ENCODE results near the gene PTMA. TPM values are rescaled to one million over a fixed set of nuclear protein-coding genes. Genes with fewer than 3 reads are reported as not detected.

The PTMA gene
- total RNA-seq, 5 donors from 2014 or later (not counting 1 experiment from before 2014, with no cell fraction given): 1,067 to 1,378 (median 1,149) TPM

DNA sequence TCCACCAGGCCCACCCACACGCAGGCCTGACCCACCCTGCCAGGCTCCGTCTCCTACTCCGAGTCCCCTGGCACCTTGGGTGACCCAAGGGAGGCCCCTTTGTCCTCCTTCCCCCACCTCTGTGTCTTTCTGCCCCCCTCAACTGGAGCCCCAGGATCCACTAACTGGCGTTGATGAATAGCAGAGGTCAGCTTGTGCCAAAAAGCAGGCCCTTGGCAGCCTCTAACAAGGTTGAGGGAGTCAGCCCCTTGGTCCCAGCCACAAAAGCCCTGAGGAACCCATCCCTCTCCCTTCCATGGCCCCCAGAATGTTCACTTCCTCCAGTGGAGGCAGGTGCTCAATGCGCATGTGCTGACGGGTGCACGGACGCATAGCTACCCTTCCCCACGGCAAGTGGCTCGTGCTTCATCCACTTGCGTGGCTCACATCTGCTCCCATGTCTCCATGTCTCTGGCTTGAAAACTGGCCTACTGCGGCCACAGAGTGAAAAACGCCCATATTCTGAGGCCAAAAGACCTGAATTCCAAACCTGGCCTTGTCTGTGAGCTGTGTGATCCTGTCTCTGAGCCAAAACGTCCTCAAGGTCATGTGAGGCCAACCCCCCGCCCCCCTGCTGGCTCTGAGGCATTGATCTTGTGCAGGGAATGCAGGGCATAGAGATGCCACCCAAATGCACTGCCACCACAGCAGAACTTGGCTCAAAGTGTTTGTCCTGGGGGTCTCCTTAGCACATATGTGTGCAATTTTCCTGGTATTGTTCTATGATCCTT, 19.0 kb upstream of the PTMA start:
- Mint-ChIP-seq H3K36me3 (no peaks in the 10 kb centered on the region), H3K27me3 (no peaks in the 10 kb centered on the region), H3K4me1 (peaks cover 3 to 8% (median 7%) of the 10 kb centered on the region in 3 donors), H3K4me3 (no peak overlapping the region), H3K9me3 (no peaks in the 10 kb centered on the region), H3K27ac (no peak overlapping the region)
- 83% methylated on average over 12 of the region's 15 CpGs for WGBS (ENCODE audit: insufficient coverage)
- H3K4me3 ChIP-seq (ENCODE audit: control insufficient read depth in 1 of 2, extremely low read depth in 1 of 2, low read length in 1 of 2): no peak overlapping the region
- ChIA-PET CTCF (interaction anchor here in 1 of 2 donors (0.6 kb wide), 1 partner anchor 12 kb away, joined by 3 read pairs; no protein-coding TSS in a partner anchor), POLR2A (no interaction called here)
- DNase-seq (no peak), ATAC-seq (replicated peaks in 1 of 4) (no peak)
- H3K27ac ChIP-seq (ENCODE audit: low read length): no peak overlapping the region
- no peaks in the 10 kb centered on the region for H3K36me3 ChIP-seq (ENCODE audit: control insufficient read depth in 2 of 2, extremely low read depth in 1 of 2, insufficient read depth in 1 of 2, low read length in 1 of 2)
- H3K4me1 ChIP-seq (ENCODE audit: control insufficient read depth in 1 of 2, extremely low read depth in 1 of 2, insufficient read depth in 2 of 2, low read length in 2 of 2): peaks cover 2 to 8% of the 10 kb centered on the region in 2 experiments
- no peaks in the 10 kb centered on the region for H3K9me3 ChIP-seq
- H3K27me3 ChIP-seq (replicated peaks in 1 of 2; ENCODE audit: control insufficient read depth in 2 of 2, extremely low read depth in 1 of 2, insufficient read depth in 2 of 2, low read length in 1 of 2): peaks cover 0 to 15% of the 10 kb centered on the region in 2 experiments

DNA sequence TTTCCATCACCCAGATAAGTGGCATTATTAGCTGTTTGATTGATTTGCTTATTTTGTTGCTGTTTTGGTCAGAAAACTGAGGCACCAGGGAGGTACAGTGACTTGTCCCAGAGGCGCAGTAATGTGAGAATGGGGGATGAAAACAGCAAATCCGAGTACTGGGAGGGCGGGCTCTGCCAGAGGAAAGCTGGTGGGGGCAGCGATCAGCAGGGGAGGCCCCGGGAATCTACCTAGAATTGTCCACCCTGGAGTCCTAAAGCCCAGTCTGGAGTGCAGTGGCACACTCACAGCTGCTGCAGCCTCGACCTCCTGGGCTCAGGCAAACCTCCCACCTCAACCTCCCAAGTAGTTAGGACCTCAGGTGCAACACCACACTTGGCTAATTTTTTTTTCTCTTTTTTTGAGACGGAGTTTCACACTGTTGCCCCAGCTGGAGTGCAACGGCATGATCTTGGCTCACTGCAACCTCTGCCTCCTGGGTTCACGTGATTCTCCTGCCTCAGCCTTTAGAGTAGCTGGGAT, 17.0 kb upstream of the PTMA start:
- POLR2A ChIA-PET: no interaction called here
- Mint-ChIP-seq H3K27me3 (no peaks in the 10 kb centered on the region), H3K4me1 (peaks cover 3 to 8% (median 7%) of the 10 kb centered on the region in 3 donors), H3K36me3 (no peaks in the 10 kb centered on the region), H3K9me3 (no peaks in the 10 kb centered on the region), H3K27ac (no peak overlapping the region), H3K4me3 (no peak overlapping the region)
- Histone ChIP-seq H3K4me1 (ENCODE audit: control insufficient read depth in 1 of 2, extremely low read depth in 1 of 2, insufficient read depth in 2 of 2, low read length in 2 of 2) (peaks cover 0 to 8% of the 10 kb centered on the region in 2 experiments), H3K4me3 (ENCODE audit: control insufficient read depth in 1 of 2, extremely low read depth in 1 of 2, low read length in 1 of 2) (no peak overlapping the region), H3K27ac (ENCODE audit: low read length) (no peak overlapping the region), H3K27me3 (replicated peaks in 1 of 2; ENCODE audit: control insufficient read depth in 2 of 2, extremely low read depth in 1 of 2, insufficient read depth in 2 of 2, low read length in 1 of 2) (peaks cover 0 to 13% of the 10 kb centered on the region in 2 experiments), H3K9me3 (no peaks in the 10 kb centered on the region), H3K36me3 (ENCODE audit: control insufficient read depth in 2 of 2, extremely low read depth in 1 of 2, insufficient read depth in 1 of 2, low read length in 1 of 2) (no peaks in the 10 kb centered on the region)
- DNase-seq (no peak), ATAC-seq (replicated peaks in 1 of 4) (no peak)
- CTCF ChIA-PET: no interaction called here
- whole genome bisulfite sequencing (ENCODE audit: insufficient coverage): 69% methylated on average over 4 of the region's 9 CpGs

DNA sequence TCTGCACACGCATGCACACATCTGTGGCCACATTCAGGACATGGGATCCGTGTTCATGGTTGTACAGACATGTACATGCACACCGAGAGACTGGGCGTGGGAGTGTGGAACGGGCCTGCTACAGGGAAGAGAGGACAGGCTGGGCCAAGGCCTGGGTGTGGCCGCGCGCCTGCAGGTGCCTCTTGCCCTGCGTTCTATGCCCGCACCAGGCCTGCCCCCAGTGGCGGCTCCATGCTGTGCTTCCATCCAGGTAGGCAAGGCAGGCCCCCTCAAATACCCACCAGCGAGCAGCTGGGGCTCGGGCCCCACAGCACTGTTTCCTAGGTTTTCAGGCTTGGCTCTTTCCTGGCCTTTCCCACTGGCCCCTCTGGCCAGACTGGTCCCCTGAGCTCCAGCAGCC, 15.5 kb upstream of the PTMA start:
- CTCF ChIA-PET: interaction anchor here in 1 of 2 donors (1.0 kb wide), 1 partner anchor 15 kb away, joined by 9 read pairs; no protein-coding TSS in a partner anchor
- no peaks in the 10 kb centered on the region for H3K27me3 Mint-ChIP-seq
- peaks cover 0 to 13% of the 10 kb centered on the region in 2 experiments for H3K27me3 ChIP-seq (replicated peaks in 1 of 2; ENCODE audit: control insufficient read depth in 2 of 2, extremely low read depth in 1 of 2, insufficient read depth in 2 of 2, low read length in 1 of 2)
- H3K9me3 ChIP-seq: no peaks in the 10 kb centered on the region
- DNase-seq (no peak), ATAC-seq (replicated peaks in 1 of 4) (no peak)
- H3K27ac ChIP-seq (ENCODE audit: low read length): no peak overlapping the region
- H3K27ac Mint-ChIP-seq: no peak overlapping the region
- H3K4me3 Mint-ChIP-seq: no peak overlapping the region
- no peaks in the 10 kb centered on the region for H3K9me3 Mint-ChIP-seq
- POLR2A ChIA-PET: no interaction called here
- H3K4me1 Mint-ChIP-seq: peaks cover 0 to 2% (median 0%) of the 10 kb centered on the region in 3 donors
- no peaks in the 10 kb centered on the region for H3K4me1 ChIP-seq (ENCODE audit: control insufficient read depth in 1 of 2, extremely low read depth in 1 of 2, insufficient read depth in 2 of 2, low read length in 2 of 2)
- 92% methylated on average over 7 of the region's 13 CpGs for WGBS (ENCODE audit: insufficient coverage)
- no peak overlapping the region for H3K4me3 ChIP-seq (ENCODE audit: control insufficient read depth in 1 of 2, extremely low read depth in 1 of 2, low read length in 1 of 2)
- no peaks in the 10 kb centered on the region for H3K36me3 Mint-ChIP-seq
- H3K36me3 ChIP-seq (ENCODE audit: control insufficient read depth in 2 of 2, extremely low read depth in 1 of 2, insufficient read depth in 1 of 2, low read length in 1 of 2): no peaks in the 10 kb centered on the region

GRCh38 chr2:231693956-231694355, 14.4 kb upstream of the PTMA start:
- ChIA-PET CTCF (interaction anchor here in 1 of 2 donors (1.0 kb wide), 1 partner anchor 16 kb away, joined by 9 read pairs; no protein-coding TSS in a partner anchor), POLR2A (no interaction called here)
- Histone ChIP-seq H3K27me3 (replicated peaks in 1 of 2; ENCODE audit: control insufficient read depth in 2 of 2, extremely low read depth in 1 of 2, insufficient read depth in 2 of 2, low read length in 1 of 2) (peaks cover 0 to 13% of the 10 kb centered on the region in 2 experiments), H3K9me3 (no peaks in the 10 kb centered on the region), H3K36me3 (ENCODE audit: control insufficient read depth in 2 of 2, extremely low read depth in 1 of 2, insufficient read depth in 1 of 2, low read length in 1 of 2) (no peaks in the 10 kb centered on the region), H3K4me1 (ENCODE audit: control insufficient read depth in 1 of 2, extremely low read depth in 1 of 2, insufficient read depth in 2 of 2, low read length in 2 of 2) (no peaks in the 10 kb centered on the region), H3K4me3 (ENCODE audit: control insufficient read depth in 1 of 2, extremely low read depth in 1 of 2, low read length in 1 of 2) (no peak overlapping the region), H3K27ac (ENCODE audit: low read length) (no peak overlapping the region)
- H3K36me3 Mint-ChIP-seq: no peaks in the 10 kb centered on the region
- DNase-seq (no peak), ATAC-seq (replicated peaks in 1 of 4) (no peak)
- no peaks in the 10 kb centered on the region for H3K4me1 Mint-ChIP-seq
- no peak overlapping the region for H3K27ac Mint-ChIP-seq
- no peak overlapping the region for H3K4me3 Mint-ChIP-seq
- H3K9me3 Mint-ChIP-seq: no peaks in the 10 kb centered on the region
- 96% methylated on average over 7 of the region's 7 CpGs for WGBS (ENCODE audit: insufficient coverage)
- H3K27me3 Mint-ChIP-seq: no peaks in the 10 kb centered on the region

- no peak overlapping the region for H3K4me3 ChIP-seq (ENCODE audit: control insufficient read depth in 1 of 2, extremely low read depth in 1 of 2, low read length in 1 of 2)
- POLR2A ChIA-PET: no interaction called here
Observed at GRCh38 chr2:231696004-231696367, 12.3 kb upstream of the PTMA start.

GRCh38 chr2:231699006-231699405, 9.3 kb upstream of the PTMA start:
- Histone ChIP-seq H3K4me3 (ENCODE audit: control insufficient read depth in 1 of 2, extremely low read depth in 1 of 2, low read length in 1 of 2) (no peak overlapping the region), H3K36me3 (ENCODE audit: control insufficient read depth in 2 of 2, extremely low read depth in 1 of 2, insufficient read depth in 1 of 2, low read length in 1 of 2) (no peaks in the 10 kb centered on the region), H3K9me3 (no peaks in the 10 kb centered on the region), H3K27me3 (replicated peaks in 1 of 2; ENCODE audit: control insufficient read depth in 2 of 2, extremely low read depth in 1 of 2, insufficient read depth in 2 of 2, low read length in 1 of 2) (no peaks in the 10 kb centered on the region), H3K4me1 (ENCODE audit: control insufficient read depth in 1 of 2, extremely low read depth in 1 of 2, insufficient read depth in 2 of 2, low read length in 2 of 2) (no peaks in the 10 kb centered on the region), H3K27ac (ENCODE audit: low read length) (no peak overlapping the region)
- ChIA-PET POLR2A (no interaction called here), CTCF (interaction anchor here (0.8 to 1.3 kb wide), 2 partner anchors 15 to 22 kb away, joined by 3 to 5 read pairs; no protein-coding TSS in a partner anchor)
- Mint-ChIP-seq H3K4me3 (no peak overlapping the region), H3K9me3 (no peaks in the 10 kb centered on the region), H3K27me3 (no peaks in the 10 kb centered on the region), H3K27ac (no peak overlapping the region), H3K36me3 (no peaks in the 10 kb centered on the region), H3K4me1 (peaks cover 1 to 6% (median 3%) of the 10 kb centered on the region in 3 donors)
- 93% methylated on average over 6 of the region's 9 CpGs for WGBS (ENCODE audit: insufficient coverage)
- DNase-seq (no peak), ATAC-seq (replicated peaks in 1 of 4) (no peak)

More at GRCh38 chr2:231696004-231696367, 12.3 kb upstream of the PTMA start:
- no peaks in the 10 kb centered on the region for H3K4me1 Mint-ChIP-seq
- no peaks in the 10 kb centered on the region for H3K27me3 Mint-ChIP-seq
- Histone ChIP-seq H3K4me1 (ENCODE audit: control insufficient read depth in 1 of 2, extremely low read depth in 1 of 2, insufficient read depth in 2 of 2, low read length in 2 of 2) (no peaks in the 10 kb centered on the region), H3K27ac (ENCODE audit: low read length) (no peak overlapping the region), H3K27me3 (replicated peaks in 1 of 2; ENCODE audit: control insufficient read depth in 2 of 2, extremely low read depth in 1 of 2, insufficient read depth in 2 of 2, low read length in 1 of 2) (peaks cover 0 to 9% of the 10 kb centered on the region in 2 experiments), H3K9me3 (no peaks in the 10 kb centered on the region), H3K36me3 (ENCODE audit: control insufficient read depth in 2 of 2, extremely low read depth in 1 of 2, insufficient read depth in 1 of 2, low read length in 1 of 2) (no peaks in the 10 kb centered on the region)
- no peak for DNase-seq
- H3K4me3 Mint-ChIP-seq: no peak overlapping the region
- WGBS (ENCODE audit: insufficient coverage): 88% methylated on average over 2 of the region's 2 CpGs
- no peaks in the 10 kb centered on the region for H3K36me3 Mint-ChIP-seq
- CTCF ChIA-PET: interaction anchor here in 1 of 2 donors (1.4 kb wide), 1 partner anchor 11 kb away, joined by 3 read pairs; no protein-coding TSS in a partner anchor
- no peak overlapping the region for H3K27ac Mint-ChIP-seq
- ATAC-seq (replicated peaks in 1 of 4): no peak
- H3K9me3 Mint-ChIP-seq: no peaks in the 10 kb centered on the region

Measured in T-cell (primary cell).